ENCODE data around the gene PFKFB3.
"Not testable (repeated sequence)": the region's sequence is repeated elsewhere in the genome, so short reads cannot be mapped to it uniquely, and the experiment has no call there.

Gene PFKFB3

GRCh38 chr10:6239213-6239991 is 36.7 kb downstream of the PFKFB3 start:
- DNase-seq, result peak; percentile 85

DNA sequence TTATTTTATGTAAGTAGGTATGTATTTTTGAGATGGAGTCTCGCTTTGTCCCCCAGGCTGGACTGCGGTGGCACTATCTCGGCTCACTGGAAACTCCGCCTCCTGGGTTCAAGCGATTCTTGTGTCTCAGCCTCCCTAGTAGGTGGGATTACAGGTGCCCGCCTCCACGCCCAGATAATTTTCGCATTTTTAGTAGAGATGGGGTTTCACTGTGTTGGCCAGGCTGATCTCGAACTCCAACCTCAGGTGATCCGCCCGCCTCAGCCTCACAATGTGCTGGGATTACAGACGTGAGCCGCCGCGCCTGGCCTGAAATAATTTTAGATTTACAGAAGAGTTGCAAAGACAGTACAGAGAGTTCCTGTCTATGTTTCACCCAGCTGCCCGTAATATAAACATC is 37.5 kb downstream of the PFKFB3 start:
- DNase-seq, result no peak

DNA sequence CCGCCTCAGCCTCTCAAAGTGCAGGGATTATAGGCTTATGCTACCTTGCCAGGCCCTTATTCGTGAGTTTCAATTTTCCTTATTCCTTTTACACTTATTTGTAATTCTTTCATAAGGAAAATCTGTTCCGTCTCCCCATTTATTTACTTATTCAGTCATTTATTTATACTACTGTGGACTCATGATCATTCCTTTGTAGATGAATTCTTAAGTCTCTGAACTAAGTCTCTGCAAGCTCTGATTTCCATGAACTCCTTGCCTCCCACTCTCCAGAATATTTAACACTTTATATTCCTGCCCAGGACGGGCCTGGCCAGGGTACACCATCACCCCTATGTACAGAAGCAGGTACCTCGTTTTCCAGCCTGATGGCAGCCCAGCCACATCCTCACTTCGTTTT is 39.4 kb downstream of the PFKFB3 start:
- no peak for DNase-seq

- DNase-seq, result no peak
Observed at GRCh38 chr10:6244510-6244909, 41.8 kb downstream of the PFKFB3 start.

DNA sequence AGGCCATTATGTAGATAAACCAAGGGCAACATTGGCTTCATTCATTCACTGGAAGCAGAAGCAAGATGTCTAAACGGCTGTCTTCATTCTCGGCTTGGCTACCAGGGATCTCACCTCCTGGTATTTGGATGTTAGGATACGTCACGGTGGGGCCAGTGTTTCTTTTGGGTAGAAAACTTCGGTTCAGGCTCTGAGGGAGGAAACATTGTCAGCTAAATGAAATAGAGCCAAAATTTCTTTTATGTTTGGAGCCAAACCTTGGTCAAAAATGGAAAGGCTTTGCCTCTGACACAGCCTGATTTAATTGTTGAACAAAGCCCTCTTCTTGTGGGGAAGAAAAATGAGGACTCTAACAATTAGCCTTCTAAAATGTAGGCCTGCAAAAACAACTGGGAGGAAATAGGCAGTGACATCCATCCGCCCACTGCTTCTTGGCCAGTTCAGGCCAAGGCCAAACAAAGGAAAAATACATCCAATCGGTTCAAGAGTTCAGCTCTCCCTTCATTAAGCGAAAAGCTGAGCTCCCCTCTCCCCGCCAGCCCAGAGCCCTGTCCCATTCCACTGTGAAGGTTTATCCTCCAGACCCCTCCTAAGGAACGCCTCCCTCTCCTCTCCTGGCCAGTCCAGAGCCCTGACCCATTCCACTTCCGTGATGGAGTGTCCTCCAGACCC is 44.4 kb downstream of the PFKFB3 start:
- no peak for DNase-seq

DNA sequence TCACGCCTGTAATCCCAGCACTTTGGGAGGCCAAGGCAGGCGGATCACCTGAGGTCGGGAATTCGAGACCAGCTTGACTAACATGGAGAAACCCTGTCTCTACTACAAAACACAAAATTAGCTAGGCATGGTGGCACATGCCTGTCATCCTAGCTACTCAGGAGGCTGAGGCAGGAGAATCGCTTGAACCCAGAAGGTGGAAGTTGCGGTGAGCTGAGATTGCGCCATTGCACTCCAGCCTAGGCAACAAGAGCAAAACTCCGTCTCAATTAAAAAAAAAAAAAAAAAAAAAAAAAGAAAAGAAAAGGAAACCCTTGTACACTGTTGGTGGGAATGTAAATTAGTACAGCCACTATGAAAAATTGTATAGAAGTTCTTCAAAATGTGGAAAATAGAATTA is 46.2 kb downstream of the PFKFB3 start:
- DNase-seq, result not testable (repeated sequence)

- no peak for DNase-seq
Observed at GRCh38 chr10:6249698-6250097, 47.0 kb downstream of the PFKFB3 start.

DNA sequence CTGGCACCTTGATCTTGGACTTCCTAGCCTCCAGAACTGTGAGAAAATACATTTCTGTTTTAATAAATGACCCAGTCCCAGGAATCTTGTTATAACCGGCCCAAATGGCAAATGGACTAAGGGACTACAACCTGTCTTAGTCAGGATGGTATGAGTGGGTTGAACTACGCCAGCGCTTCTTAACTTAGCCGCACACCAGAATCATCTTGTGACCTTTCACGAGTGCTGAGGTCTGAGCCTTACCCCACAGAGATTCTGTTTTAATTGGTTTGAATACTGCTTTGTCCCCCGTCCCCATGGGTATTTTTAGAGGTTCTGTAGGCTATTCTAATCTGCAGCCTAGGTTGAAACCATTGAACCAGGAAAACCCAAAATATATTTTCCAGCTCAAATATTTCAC is 48.0 kb downstream of the PFKFB3 start:
- DNase-seq, result no peak

- no peak for DNase-seq
Observed at GRCh38 chr10:6254201-6254600, 51.5 kb downstream of the PFKFB3 start.

GRCh38 chr10:6255548-6256061 is 52.9 kb downstream of the PFKFB3 start:
- DNase-seq, result no peak

DNA sequence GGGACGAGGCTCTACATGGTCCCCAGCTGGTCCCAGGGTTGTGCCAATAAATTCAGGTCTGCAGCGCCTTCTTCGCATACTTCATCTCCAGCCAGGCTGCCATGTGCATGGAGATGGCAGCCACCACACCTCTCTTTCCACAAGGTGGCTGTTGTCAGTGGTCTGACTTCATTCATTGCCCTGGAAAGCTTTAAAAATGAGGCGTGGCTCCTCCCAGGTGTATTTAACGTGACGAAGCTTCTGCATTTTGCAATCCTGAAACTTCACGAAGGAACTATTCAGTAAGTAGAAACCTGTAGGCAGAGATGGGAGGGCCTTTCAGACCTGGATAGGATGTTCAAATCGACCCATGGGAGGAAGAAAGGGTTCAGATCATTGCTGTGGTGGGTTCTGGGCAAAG is 53.7 kb downstream of the PFKFB3 start:
- no peak for DNase-seq

DNA sequence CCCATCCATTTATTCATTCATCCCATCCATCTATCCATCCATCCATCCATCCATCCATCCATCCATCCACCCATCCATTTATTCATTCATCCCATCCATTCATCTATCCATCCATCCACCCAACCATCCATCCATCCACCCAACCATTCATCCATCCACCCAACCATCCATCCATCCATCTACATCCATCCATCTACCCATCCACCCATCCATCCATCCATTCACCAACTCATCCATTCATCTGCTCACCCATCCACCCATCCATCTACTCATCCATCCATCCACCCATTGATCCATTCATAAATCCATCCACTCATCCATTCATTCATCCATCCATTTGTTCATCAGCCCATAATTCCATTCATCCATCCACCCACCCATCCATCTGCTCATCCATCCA is 56.4 kb downstream of the PFKFB3 start:
- DNase-seq, result no peak

DNA sequence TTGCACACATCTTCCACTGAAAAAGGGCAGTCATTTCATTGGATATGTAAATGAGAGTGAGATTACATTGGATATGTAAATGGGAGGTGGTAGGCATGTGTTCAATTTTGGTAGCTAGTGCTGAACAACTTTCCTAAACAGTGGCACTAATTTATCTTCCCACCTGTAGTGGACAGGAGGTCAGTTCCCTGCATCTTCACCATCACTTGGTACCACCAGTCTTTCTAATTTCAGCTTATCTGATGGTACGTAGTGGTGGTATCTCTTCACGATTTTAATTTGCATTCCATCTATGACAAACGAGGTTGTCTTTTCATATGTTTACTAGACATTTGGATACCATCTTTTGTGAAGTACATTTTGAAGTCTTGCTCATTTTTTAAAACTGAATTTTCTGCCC is 58.1 kb downstream of the PFKFB3 start:
- DNase-seq, result no peak

DNA sequence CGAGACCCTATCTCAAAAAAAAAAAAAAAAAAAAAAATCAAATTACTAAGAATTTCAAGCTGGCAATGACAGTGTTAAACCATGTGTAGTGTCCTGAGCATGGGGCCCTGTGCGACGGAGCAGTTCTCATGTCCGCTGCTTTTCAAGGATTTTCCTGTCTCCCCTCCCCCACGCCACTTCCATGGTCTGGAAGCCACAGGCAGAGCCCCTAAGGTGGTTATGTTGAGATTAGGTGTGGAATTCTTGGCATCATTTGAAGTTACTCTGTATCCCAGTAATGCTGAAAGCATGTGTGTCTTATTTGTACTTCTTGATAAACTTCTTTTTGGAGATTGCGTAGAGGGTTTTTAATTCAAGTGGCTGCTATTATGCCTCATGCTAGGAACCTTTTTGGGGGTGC is 65.2 kb downstream of the PFKFB3 start:
- DNase-seq, result no peak

DNA sequence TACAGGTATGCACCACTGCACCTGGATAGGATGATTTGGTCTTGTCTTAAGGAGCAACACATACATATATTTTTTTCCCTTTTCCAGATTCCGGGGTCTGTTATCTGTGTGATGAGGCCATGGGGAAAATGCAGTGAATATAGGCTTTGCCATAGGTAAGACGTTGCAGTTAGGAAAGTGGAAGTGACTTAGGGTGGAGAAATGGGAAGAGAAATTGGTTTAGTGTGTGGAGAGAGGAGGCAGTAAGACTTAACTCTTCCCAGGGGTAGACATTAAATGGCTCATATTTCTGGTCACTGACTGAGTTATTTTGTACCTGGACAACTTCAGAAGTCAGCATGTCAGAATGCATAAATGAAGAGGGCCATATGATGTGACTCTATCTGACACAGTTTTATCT is 66.7 kb downstream of the PFKFB3 start:
- DNase-seq, result no peak

DNA sequence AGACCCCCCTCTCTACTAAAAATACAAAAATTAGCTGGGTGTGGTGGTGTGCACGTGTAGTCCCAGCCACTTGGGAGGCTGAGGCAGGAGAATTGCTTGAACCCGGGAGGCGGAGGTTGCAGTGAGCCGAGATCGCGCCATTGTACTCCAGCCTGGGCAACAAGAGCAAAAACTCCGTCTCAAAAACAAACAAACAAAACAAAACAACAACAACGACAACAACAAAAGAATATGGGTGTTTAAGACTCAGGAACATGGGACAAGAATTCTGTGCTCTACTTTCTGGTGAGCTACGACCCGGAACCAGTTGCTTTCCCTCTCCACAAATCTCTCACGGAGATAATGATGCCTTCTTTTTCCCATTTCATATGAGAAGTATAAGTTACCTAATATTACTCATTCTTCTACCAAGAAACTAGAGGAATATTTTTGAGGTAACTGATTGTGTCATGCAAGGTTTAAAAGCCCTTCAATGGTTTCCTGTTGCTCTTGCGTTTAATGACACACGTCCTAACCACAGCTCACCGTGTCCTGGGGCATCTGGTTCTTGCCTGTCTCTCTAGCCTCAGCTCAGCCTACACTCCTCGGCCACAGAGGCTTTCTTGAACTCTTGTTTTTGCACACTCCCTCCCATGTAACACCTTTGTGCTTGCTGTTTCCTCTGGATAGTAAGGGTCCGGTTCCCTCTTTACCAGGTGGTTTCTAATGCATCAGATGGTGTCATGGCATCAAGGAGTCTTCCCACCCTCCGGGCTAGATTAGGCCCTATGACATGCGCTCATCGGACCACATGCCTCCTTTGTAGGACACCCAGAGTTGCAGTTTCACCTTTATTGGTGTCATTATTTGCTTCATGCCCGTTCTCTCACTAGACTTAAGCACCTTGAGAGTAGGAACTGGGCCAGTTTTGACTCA is 67.5 kb downstream of the PFKFB3 start:
- peak; percentile 88 for DNase-seq

DNA sequence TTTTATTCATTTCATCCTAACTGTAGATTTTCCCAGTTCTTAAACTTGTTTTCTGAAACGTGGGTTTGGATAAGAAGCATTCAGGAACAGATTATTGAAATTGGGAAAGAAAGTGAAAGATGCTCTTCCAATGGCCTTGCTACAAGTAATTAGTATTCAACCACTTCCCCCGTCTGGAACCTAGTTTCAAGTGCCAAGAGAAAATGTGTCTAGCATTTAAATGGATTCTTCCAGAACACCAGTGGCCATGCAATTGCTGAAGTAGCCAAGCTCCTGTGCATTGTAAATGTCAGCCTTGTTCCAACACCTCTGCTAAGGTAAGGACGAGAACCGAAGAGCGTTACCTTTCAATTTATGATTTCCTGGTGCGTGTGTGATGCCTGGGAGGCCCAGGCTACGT is 68.2 kb downstream of the PFKFB3 start:
- no peak for DNase-seq

DNA sequence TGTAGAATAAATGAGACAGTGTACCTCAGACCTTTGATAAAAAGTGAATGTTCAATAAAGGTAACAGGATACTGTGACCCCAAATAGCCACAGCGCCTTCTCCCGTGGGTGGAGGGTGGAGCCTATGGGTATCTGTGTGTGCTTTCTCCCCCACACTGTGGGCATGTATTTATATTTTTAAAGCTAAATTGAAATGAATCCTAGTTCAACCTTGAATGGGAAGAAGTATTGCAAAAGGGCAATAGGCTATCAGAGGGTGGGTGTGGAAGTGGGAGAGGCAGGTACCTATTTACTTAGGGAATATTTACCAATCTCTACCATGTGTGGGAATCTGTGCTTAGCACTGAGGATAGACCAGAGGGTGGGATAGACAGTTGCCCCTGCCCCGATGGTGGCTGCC is 68.9 kb downstream of the PFKFB3 start:
- no peak for DNase-seq

- no peak for DNase-seq
Observed at GRCh38 chr10:6272126-6272525, 69.4 kb downstream of the PFKFB3 start.

DNA sequence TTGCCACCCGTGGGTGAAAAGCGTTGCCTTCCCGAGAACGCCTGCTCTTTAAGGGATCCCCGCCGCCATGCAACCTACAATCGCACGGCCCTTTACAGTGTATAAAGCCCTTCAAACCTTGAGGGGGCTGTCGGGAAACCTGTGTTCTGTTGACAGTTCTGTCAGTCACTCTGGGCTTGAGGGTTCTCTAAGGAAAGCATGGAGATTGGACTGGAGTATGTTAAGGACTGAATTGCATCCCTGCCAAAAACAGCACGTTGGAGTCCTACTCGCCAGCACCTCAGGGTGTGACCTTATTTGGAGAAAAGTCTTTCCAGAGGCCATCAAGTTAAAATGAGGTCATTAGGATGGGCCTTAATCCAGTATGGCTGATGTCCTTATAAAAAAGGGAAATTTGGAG is 70.6 kb downstream of the PFKFB3 start:
- no peak for DNase-seq

DNA sequence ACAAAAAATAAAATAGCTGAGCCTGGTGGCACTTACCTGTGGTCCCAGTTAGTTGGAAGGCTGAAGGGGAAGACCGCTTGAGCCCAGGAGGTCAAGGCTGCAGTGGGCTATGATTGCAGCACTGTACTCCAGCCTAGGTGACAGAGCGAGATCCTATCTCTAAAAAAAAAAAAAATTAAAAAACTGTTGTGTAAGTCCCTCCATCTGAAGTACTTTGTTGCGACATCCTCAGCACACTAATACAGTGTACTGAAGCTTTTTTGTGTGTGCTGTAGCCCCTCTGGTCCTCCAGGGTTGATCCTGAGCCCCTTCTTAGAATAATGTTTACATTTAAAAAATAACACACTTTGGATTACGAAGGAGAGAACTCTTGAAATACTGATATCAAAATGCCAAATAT is 71.3 kb downstream of the PFKFB3 start:
- DNase-seq, result no peak

- DNase-seq, result no peak
Observed at GRCh38 chr10:6274484-6274883, 71.8 kb downstream of the PFKFB3 start.

Data from stimulated activated CD4-positive, alpha-beta T cell treated with anti-CD3 and anti-CD28 coated beads, Interleukin-1b, Interleukin-23, amount 100 ng/mL, for 48 hours (primary cell).